Peyer's patch (tissue), 4 donors: ENCODE data around the gene THBS3. TPM values are rescaled to one million over a fixed set of nuclear protein-coding genes. Genes with fewer than 3 reads are reported as not detected.

ENCODE experiments used
- DNase-seq, 3 donors: peaks; one replicate each; pipeline ENCODE4 v3.0.0-alpha.2; 2017 to 2019
- H3K27ac ChIP-seq, 4 donors: fragments of 200-600 bp; sonication (generic); one replicate each; pipeline ENCODE4 v1.5.1; 2016 to 2019
- H3K27me3 ChIP-seq, 2 donors: fragments of 200-600 bp; sonication (generic); one replicate each; pipeline ENCODE4 v1.5.1; 2019
- H3K36me3 ChIP-seq, 3 donors: fragments of 200-600 bp; sonication (generic); one replicate each; pipeline ENCODE4 v1.5.1; 2016 to 2019
- H3K4me1 ChIP-seq, 4 donors: fragments of 200-600 bp; sonication (generic); one replicate each; pipeline ENCODE4 v1.5.1; 2016 to 2019
- H3K4me3 ChIP-seq, 4 donors: fragments of 200-600 bp; sonication (generic); 1 replicate in 3 of 4; 2 replicates in 1 of 4; pipeline ENCODE4 v1.5.1; 2016 to 2019; ENCODE audit warnings: mild to moderate bottlenecking in 1 of 4
- H3K9me3 ChIP-seq, 4 donors: fragments of 200-600 bp; sonication (generic); one replicate each; pipeline ENCODE4 v1.5.1; 2016 to 2019; ENCODE audit warnings: mild to moderate bottlenecking in 1 of 4
- POLR2A ChIP-seq, 2 donors: fragments of 450-650 bp; IDR thresholded peaks; one replicate each; pipeline ENCODE4 v1.5.1; 2017; ENCODE audit warnings: antibody characterized with exemption in 2 of 2, mild to moderate bottlenecking in 2 of 2, moderate library complexity in 2 of 2
- total RNA-seq, 4 donors: library from RNA; depleted of rRNA; stranded (reverse); fragments of >200 nt; gene quantifications; one replicate each; pipeline ENCODE4 v1.1.0, GENCODE V29; 2016
- TF ChIP-seq, protein P1 (sequence below), 6 experiments: fragments of 450-650 bp in 4 of 6; fragments of 200-600 bp in 2 of 6; sonication (generic) in 1 of 6; IDR thresholded peaks; one replicate each; pipeline ENCODE4 v1.5.1; 2017 to 2019; ENCODE audit warnings: antibody characterized with exemption in 6 of 6, mild to moderate bottlenecking in 3 of 6, moderate library complexity in 1 of 6

Gene THBS3
- total RNA-seq, 4 donors from 2014 or later = 15.9 to 58.6 (median 46.5) TPM

DNA sequence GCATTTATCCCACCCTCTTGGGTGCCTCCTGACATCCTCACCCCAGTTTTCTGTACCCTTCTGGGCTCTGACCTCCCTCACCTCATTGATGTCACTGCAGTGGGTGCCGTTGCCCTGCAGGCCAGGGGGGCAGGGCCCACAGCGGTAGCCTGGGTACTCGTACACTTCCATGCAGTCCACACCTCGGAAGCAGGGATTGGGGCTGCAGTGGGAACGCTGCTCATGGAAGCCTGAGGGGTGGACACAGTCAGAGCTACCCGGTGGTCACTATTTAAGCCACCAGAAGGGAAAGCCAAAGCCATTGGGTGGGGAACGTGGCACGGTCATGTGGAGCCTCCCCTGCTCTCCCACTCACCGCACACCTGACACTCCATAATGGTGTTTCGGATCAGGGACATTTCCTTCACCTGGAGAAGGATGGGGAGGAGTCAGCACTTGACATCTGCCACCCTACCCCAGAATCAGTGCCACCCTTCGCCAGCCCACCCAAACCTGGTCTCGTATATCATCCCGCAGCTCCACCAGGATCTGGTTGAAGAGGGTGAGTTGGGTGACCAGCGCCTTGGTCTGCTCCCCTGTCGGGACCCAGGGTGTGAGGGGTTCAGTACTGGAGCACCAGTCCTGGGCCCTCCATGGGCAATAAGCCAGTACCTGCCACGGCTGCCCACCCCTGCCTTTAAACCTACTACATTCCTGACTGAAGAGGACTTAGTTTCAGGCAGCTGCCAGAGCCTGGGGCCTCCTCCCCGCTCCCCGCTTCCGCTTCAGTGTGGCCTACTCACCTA is 4.8 kb downstream of the THBS3 start:
- no peaks in the 10 kb centered on the region for H3K36me3 ChIP-seq
- H3K27me3 ChIP-seq = no peaks in the 10 kb centered on the region
- no peak for DNase-seq
- no peaks in the 10 kb centered on the region for H3K9me3 ChIP-seq
- no peak overlapping the region for H3K4me3 ChIP-seq
- no peak overlapping the region for H3K27ac ChIP-seq
- TF ChIP-seq, protein P1, sequence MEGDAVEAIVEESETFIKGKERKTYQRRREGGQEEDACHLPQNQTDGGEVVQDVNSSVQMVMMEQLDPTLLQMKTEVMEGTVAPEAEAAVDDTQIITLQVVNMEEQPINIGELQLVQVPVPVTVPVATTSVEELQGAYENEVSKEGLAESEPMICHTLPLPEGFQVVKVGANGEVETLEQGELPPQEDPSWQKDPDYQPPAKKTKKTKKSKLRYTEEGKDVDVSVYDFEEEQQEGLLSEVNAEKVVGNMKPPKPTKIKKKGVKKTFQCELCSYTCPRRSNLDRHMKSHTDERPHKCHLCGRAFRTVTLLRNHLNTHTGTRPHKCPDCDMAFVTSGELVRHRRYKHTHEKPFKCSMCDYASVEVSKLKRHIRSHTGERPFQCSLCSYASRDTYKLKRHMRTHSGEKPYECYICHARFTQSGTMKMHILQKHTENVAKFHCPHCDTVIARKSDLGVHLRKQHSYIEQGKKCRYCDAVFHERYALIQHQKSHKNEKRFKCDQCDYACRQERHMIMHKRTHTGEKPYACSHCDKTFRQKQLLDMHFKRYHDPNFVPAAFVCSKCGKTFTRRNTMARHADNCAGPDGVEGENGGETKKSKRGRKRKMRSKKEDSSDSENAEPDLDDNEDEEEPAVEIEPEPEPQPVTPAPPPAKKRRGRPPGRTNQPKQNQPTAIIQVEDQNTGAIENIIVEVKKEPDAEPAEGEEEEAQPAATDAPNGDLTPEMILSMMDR (IDR thresholded peaks at IDR 0.05) = no peak
- no peak for TF ChIP-seq POLR2A (IDR thresholded peaks at IDR 0.05)
- peaks cover 0 to 15% (median 8%) of the 10 kb centered on the region in 4 donors for H3K4me1 ChIP-seq

DNA sequence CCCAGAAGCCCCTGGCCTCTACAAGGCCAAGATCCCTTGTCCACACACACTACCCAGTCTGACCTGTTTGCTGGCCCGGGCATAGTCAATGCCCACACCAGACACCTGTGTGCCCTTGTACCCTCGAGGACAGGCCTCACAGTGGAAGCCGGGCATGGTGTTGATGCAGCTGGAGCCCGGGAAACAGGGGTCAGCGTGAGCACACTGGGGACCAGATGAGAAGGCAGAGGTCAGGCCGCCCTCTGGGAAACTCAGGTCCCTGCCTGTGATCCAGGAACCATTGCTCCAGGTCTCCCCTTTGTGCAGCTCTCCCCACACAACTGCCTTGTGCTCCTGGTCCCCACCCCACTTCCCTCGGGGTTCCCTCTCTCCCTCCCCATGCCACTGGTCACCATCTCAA is 5.5 kb downstream of the THBS3 start:
- H3K27me3 ChIP-seq = no peaks in the 10 kb centered on the region
- TF ChIP-seq, protein P1 (IDR thresholded peaks at IDR 0.05) = no peak
- TF ChIP-seq POLR2A (IDR thresholded peaks at IDR 0.05) = no peak
- peaks cover 0 to 9% (median 4%) of the 10 kb centered on the region in 4 donors for H3K4me1 ChIP-seq
- no peaks in the 10 kb centered on the region for H3K36me3 ChIP-seq
- H3K27ac ChIP-seq = no peak overlapping the region
- H3K9me3 ChIP-seq = no peaks in the 10 kb centered on the region
- DNase-seq = no peak
- no peak overlapping the region for H3K4me3 ChIP-seq

DNA sequence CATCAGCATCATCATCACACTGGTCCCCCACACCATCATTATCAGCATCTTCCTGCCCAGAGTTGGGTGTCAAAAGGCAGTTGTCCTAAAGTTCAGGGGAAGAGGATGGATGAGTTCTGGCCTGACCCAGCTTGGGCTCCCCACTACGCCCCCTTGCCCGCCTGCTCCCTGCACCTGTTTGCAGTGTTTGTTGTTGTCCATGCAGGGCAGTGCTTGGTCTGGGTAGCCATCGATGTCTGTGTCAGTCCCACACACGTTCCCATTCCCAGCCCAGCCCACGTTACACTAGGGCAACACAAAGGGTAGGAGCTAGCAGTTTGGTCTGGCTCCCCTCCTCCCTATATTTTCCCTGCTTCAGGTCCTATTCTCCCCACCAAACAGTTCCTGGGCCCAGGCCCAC is 6.8 kb downstream of the THBS3 start:
- H3K27ac ChIP-seq = no peak overlapping the region
- no peaks in the 10 kb centered on the region for H3K36me3 ChIP-seq
- no peak for DNase-seq
- H3K4me1 ChIP-seq = no peaks in the 10 kb centered on the region
- H3K9me3 ChIP-seq = no peaks in the 10 kb centered on the region
- H3K4me3 ChIP-seq = no peak overlapping the region
- TF ChIP-seq, protein P1 (IDR thresholded peaks at IDR 0.05) = no peak
- no peak for TF ChIP-seq POLR2A (IDR thresholded peaks at IDR 0.05)
- H3K27me3 ChIP-seq = no peaks in the 10 kb centered on the region

DNA sequence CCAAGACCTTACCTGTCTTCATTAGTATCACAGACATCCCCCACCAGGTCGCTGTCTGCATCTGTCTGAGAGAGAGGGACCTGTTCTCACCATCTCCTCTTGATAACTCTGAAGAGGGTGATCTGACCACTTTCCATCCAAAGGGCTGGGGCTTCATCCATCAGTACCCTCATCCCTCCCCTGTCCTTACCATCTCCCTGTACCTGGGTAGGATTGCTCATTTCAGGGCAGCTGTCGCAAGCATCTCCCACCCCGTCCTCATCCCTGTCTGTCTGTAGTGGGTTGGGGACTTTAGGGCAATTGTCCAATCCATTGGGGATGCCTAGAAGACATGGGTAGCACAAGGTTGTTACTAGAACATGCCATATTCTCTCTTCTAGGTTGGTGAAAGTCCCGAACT is 7.9 kb downstream of the THBS3 start:
- TF ChIP-seq POLR2A (IDR thresholded peaks at IDR 0.05) = no peak
- TF ChIP-seq, protein P1 (IDR thresholded peaks at IDR 0.05) = no peak
- Histone ChIP-seq H3K27ac (no peak overlapping the region), H3K36me3 (no peaks in the 10 kb centered on the region), H3K4me3 (no peak overlapping the region), H3K9me3 (no peaks in the 10 kb centered on the region), H3K27me3 (no peaks in the 10 kb centered on the region), H3K4me1 (peaks cover 0 to 5% (median 0%) of the 10 kb centered on the region in 4 donors)
- DNase-seq = no peak

DNA sequence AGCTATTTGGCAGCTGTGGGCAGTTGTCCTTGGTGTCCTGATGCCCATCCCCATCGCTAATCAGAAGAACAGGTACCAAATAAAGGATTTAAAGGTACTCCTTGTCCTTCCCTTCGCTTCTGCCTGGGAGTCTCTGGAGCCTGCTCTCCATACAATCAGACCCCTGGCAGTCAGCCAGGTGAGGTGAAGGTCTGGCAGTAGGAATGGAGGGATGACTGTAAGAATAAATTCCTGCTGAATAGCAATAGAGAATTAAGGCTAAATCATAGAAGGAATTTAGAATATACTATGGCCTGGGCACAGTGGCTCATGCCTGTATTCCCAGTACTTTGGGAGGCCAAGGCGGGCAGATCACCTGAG is 9.2 kb downstream of the THBS3 start:
- Histone ChIP-seq H3K4me1 (peaks cover 6 to 16% (median 8%) of the 10 kb centered on the region in 4 donors), H3K27me3 (no peaks in the 10 kb centered on the region), H3K4me3 (no peak overlapping the region), H3K36me3 (no peaks in the 10 kb centered on the region), H3K27ac (no peak overlapping the region), H3K9me3 (no peaks in the 10 kb centered on the region)
- DNase-seq = no peak
- TF ChIP-seq POLR2A (IDR thresholded peaks at IDR 0.05) = no peak
- TF ChIP-seq, protein P1 (IDR thresholded peaks at IDR 0.05) = no peak
